ENCODE data around the gene FLOT2.
"Not testable (repeated sequence)": the region's sequence is repeated elsewhere in the genome, so short reads cannot be mapped to it uniquely, and the experiment has no call there.

- TF ChIP-seq CTCF, POLR2AphosphoS5 (IDR thresholded peaks at IDR 0.05): not testable (repeated sequence)
Measured at GRCh38 chr17:28893248-28894183, 4.0 kb downstream of the FLOT2 start.
